ENCODE data around the gene ERCC4.

ERCC4 gene

GRCh38 chr16:13995194-13995593, 75.2 kb downstream of the ERCC4 start:
- no peak for DNase-seq

GRCh38 chr16:13996778-13997288, 76.9 kb downstream of the ERCC4 start:
- DNase-seq: no peak

GRCh38 chr16:13997526-13997925, 77.6 kb downstream of the ERCC4 start:
- no peak for DNase-seq

DNA sequence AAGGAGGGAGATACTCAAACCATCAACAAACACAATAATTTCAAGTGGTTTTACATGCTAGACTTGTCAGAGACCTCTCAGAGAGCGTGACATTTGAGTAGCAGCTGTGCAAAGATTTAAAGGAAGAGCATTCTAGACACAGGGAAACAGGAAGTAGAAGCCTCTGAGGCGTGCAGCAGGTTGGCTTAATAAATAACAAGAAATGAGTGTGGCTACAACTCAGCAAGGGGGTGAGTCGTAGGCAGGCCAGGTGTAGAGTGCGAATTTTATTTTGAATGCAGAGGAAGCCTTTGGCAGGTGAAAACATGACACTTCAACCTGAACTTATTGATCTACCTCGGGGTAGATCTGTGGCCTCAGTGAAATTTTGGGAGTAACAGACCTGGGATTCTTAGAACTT, 78.0 kb downstream of the ERCC4 start:
- DNase-seq: no peak

- no peak for DNase-seq
Observed at GRCh38 chr16:13999071-13999894, 79.3 kb downstream of the ERCC4 start.

DNA sequence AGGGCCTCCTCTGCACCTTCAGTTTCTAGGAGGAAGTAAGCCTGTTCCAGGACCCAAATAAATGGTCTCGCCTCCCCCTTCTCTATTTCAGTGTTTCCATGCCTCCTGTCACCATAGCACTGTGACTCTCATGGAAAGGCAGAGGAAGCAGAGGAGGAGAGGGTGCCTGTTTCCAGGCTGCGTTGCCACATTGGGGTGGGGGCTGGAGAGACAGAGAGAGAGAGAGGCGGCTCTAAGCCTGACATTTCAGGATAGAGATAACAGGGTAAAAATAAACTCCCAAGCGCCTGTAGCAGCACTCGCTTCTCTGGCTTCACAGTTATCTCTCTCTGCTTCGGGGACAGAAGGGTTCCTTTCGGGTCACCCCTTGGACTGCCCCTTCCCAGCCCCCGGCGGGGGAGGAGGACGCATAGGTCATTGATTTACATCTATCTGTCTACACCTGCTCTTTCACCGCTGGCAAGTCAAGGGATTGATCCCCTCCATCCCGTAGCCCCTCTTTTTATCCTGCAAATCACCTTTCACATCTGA, 80.0 kb downstream of the ERCC4 start:
- no peak for DNase-seq

DNA sequence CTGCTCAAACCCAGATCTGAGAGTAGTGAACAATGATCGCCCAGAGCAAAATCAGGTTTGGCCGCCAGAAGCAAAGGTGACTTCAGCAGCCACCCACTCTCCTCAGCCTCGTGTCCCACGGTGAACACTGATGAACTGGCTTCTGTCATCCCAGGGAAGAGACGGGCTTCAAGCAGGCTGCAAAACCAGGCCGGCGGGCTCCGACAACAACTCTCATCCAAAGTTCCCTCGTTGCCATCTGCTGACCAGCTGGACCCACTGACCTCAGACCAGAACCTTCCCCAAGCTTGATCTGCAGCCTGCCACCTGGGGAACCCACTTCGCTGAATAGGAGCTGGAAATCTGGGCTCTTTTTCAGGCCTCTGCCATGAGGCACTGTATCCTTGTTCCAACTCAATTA, 81.6 kb downstream of the ERCC4 start:
- DNase-seq: no peak
